Kidney epithelial cell (primary cell): ENCODE data around the gene TSPAN5. TPM values are rescaled to one million over a fixed set of nuclear protein-coding genes. Genes with fewer than 3 reads are reported as not detected.
A peak's percentile ranks its signal among the peaks of the same experiment; 100 is the strongest.

ENCODE experiments used
- DNase-seq: peaks from one replicate; pipeline ENCODE4 v3.0.0-alpha.2; 2010; ENCODE audit warnings: low read depth
- H3K27me3 ChIP-seq: 2 replicates; pipeline ENCODE4 v1.6.0; 2011; ENCODE audit warnings: low read length; ENCODE audit not compliant: control insufficient read depth, insufficient read depth
- H3K36me3 ChIP-seq: 2 replicates; pipeline ENCODE4 v1.5.1; 2011; ENCODE audit warnings: low read length; ENCODE audit not compliant: control insufficient read depth, insufficient read depth
- H3K4me3 ChIP-seq: 2 replicates; pipeline ENCODE4 v1.5.1; 2011; ENCODE audit warnings: low read depth, mild to moderate bottlenecking, control low read depth, low read length
- total RNA-seq: library from RNA; depleted of rRNA; stranded (reverse); fragments of >200 nt; gene quantifications from 2 replicates; pipeline ENCODE4 v1.2.3, GENCODE V29; 2015
- TF ChIP-seq, protein P1 (sequence below): IDR thresholded peaks from 2 replicates; pipeline ENCODE4 v1.5.1; 2011; ENCODE audit warnings: mild to moderate bottlenecking, moderate library complexity, low read length, control low read depth, inconsistent platforms; ENCODE audit not compliant: insufficient read depth, poor library complexity, severe bottlenecking

The TSPAN5 gene
- total RNA-seq, 1 donor from 2014 or later, result 20.5 TPM

- Histone ChIP-seq H3K4me3 (no peak overlapping the region), H3K27me3 (no peaks in the 10 kb centered on the region), H3K36me3 (no peaks in the 10 kb centered on the region)
- TF ChIP-seq, protein P1, sequence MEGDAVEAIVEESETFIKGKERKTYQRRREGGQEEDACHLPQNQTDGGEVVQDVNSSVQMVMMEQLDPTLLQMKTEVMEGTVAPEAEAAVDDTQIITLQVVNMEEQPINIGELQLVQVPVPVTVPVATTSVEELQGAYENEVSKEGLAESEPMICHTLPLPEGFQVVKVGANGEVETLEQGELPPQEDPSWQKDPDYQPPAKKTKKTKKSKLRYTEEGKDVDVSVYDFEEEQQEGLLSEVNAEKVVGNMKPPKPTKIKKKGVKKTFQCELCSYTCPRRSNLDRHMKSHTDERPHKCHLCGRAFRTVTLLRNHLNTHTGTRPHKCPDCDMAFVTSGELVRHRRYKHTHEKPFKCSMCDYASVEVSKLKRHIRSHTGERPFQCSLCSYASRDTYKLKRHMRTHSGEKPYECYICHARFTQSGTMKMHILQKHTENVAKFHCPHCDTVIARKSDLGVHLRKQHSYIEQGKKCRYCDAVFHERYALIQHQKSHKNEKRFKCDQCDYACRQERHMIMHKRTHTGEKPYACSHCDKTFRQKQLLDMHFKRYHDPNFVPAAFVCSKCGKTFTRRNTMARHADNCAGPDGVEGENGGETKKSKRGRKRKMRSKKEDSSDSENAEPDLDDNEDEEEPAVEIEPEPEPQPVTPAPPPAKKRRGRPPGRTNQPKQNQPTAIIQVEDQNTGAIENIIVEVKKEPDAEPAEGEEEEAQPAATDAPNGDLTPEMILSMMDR, result no peak
- DNase-seq, result no peak
These were observed 150.2 kb downstream of the TSPAN5 start for GRCh38 chr4:98508248-98508647.

GRCh38 chr4:98507299-98507698 is 151.1 kb downstream of the TSPAN5 start:
- no peaks in the 10 kb centered on the region for H3K27me3 ChIP-seq
- H3K4me3 ChIP-seq, result no peak overlapping the region
- H3K36me3 ChIP-seq, result no peaks in the 10 kb centered on the region
- DNase-seq, result no peak
- TF ChIP-seq, protein P1, result no peak

DNA sequence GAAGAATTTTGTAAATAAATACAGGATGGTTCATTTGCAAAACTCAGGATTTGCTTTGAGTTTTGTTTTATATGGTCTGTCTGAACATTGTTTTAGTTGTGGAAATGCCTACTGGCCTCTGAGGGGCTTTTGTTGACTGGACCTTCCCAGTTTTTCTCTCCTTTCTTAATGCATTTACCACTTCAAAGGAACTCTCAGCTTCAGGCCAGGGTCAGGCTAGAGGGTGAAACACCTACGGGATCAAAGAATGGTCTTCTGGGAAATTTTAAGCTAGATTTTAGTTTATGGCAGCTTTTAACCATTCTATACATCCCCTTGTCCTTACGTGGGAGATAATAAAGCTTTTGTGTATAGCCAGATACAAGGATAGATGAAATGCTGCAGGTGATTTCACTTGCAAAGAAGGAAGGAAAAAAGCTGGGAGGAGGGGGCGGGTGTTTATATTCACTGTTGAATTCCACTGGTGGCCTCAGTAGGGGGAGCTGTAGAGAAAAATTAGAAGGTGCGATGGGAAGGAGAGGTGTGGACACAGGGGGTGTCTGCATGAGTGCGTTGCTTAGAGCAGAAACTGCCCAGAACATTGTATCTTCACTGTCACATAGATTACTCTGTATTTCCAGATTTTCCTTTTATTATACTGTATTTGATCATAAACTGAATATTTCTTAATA is 151.8 kb downstream of the TSPAN5 start:
- Histone ChIP-seq H3K36me3 (no peaks in the 10 kb centered on the region), H3K4me3 (no peak overlapping the region), H3K27me3 (no peaks in the 10 kb centered on the region)
- DNase-seq, result no peak
- TF ChIP-seq, protein P1, result peak; percentile 42

- TF ChIP-seq, protein P1, result no peak
- Histone ChIP-seq H3K27me3 (no peaks in the 10 kb centered on the region), H3K36me3 (no peaks in the 10 kb centered on the region), H3K4me3 (no peak overlapping the region)
- no peak for DNase-seq
These were observed 152.4 kb downstream of the TSPAN5 start for GRCh38 chr4:98505992-98506391.

- no peaks in the 10 kb centered on the region for H3K36me3 ChIP-seq
- no peak overlapping the region for H3K4me3 ChIP-seq
- TF ChIP-seq, protein P1, result no peak
- H3K27me3 ChIP-seq, result no peaks in the 10 kb centered on the region
- DNase-seq, result no peak
These were observed 154.3 kb downstream of the TSPAN5 start for GRCh38 chr4:98504091-98504490.

DNA sequence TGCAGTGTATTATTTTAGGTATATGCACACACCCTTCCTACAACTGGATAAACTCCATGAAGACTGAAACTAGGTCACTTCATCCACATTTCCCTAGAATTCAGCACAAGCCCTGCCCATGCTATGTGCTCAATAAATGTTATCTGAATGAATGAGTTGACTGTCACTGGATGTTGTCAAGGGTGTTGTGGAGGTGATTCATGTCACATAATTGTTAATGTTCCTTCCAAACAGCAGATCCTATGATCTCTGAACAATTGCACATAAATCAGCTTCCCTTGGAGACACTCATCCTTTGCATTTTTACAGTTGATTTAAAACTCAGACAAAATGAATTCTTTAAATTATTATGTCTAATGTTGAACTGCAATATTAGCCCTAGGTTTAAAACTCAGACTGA is 154.7 kb downstream of the TSPAN5 start:
- Histone ChIP-seq H3K36me3 (no peaks in the 10 kb centered on the region), H3K27me3 (no peaks in the 10 kb centered on the region), H3K4me3 (no peak overlapping the region)
- TF ChIP-seq, protein P1, result no peak
- no peak for DNase-seq
